GM18870 (cell line): ENCODE measurements around the gene DIPK1A.

Experiments used
- ATAC-seq: cut with Tn5 transposase; IDR thresholded peaks from one replicate; pipeline ENCODE4 v1.9.1; 2021; ENCODE audit warnings: moderate library complexity; ENCODE audit not compliant: unreplicated experiment

The DIPK1A gene

GRCh38 chr1:92843429-92844352, 117.6 kb downstream of the DIPK1A start:
- no peak for ATAC-seq

- no peak for ATAC-seq
Observed at GRCh38 chr1:92843046-92843423, 118.2 kb downstream of the DIPK1A start.

GRCh38 chr1:92842082-92843045, 118.9 kb downstream of the DIPK1A start:
- no peak for ATAC-seq

- no peak for ATAC-seq
Observed at GRCh38 chr1:92840600-92840999, 120.7 kb downstream of the DIPK1A start.

- ATAC-seq = no peak
Observed at GRCh38 chr1:92839442-92839841, 121.8 kb downstream of the DIPK1A start.

GRCh38 chr1:92838519-92838918, 122.7 kb downstream of the DIPK1A start:
- no peak for ATAC-seq

GRCh38 chr1:92837062-92837461, 124.2 kb downstream of the DIPK1A start:
- ATAC-seq = no peak

GRCh38 chr1:92834617-92835016, 126.6 kb downstream of the DIPK1A start:
- ATAC-seq = no peak

GRCh38 chr1:92833840-92834239, 127.4 kb downstream of the DIPK1A start:
- ATAC-seq = no peak

GRCh38 chr1:92832537-92833114, 128.6 kb downstream of the DIPK1A start:
- ATAC-seq = no peak

- ATAC-seq = peak; percentile 93
Observed at GRCh38 chr1:92831762-92832536, 129.3 kb downstream of the DIPK1A start, which contains the start of gene RPL5. RPL5 (plus strand) TSS chr1:92832040; CDS start chr1:92832115, 75 bp downstream.

GRCh38 chr1:92831368-92831761, 129.9 kb downstream of the DIPK1A start:
- ATAC-seq = no peak

GRCh38 chr1:92826792-92827191, 134.5 kb downstream of the DIPK1A start:
- no peak for ATAC-seq

GRCh38 chr1:92822879-92823278, 138.4 kb downstream of the DIPK1A start:
- ATAC-seq = no peak

- no peak for ATAC-seq
Observed at GRCh38 chr1:92820551-92820950, 140.7 kb downstream of the DIPK1A start.

GRCh38 chr1:92820024-92820423, 141.2 kb downstream of the DIPK1A start:
- no peak for ATAC-seq

- no peak for ATAC-seq
Observed at GRCh38 chr1:92817986-92818764, 143.1 kb downstream of the DIPK1A start.

- no peak for ATAC-seq
Observed at GRCh38 chr1:92817137-92817697, 144.0 kb downstream of the DIPK1A start.

GRCh38 chr1:92816732-92817131, 144.5 kb downstream of the DIPK1A start:
- no peak for ATAC-seq
